Measurements from ENCODE around the gene EYS. TPM values are rescaled to one million over a fixed set of nuclear protein-coding genes. Genes with fewer than 3 reads are reported as not detected.

EYS gene
- total and polyA plus RNA-seq, 4 donors = 0.08 to 0.63 (median 0.36) TPM

GRCh38 chr6:64293298-64293697, 1413.7 kb downstream of the EYS start:
- no peaks in the 10 kb centered on the region for H3K4me1 ChIP-seq (ENCODE audit: control insufficient read depth in 4 of 4, insufficient read depth in 4 of 4, low read length in 3 of 4)
- H3K9ac ChIP-seq (ENCODE audit: low read depth in 1 of 2, low read length in 2 of 2) = no peak overlapping the region
- H3K27me3 ChIP-seq (ENCODE audit: control insufficient read depth in 4 of 4, insufficient read depth in 4 of 4, low read length in 3 of 4) = peaks cover 0 to 3% (median 0%) of the 10 kb centered on the region in 4 donors
- H3K36me3 ChIP-seq (ENCODE audit: control insufficient read depth in 4 of 4, insufficient read depth in 3 of 4, low read depth in 1 of 4, low read length in 3 of 4) = no peaks in the 10 kb centered on the region
- no peak overlapping the region for H3K4me3 ChIP-seq (ENCODE audit: low read depth in 1 of 3, low read length in 3 of 3)
- no peak overlapping the region for H3K27ac ChIP-seq (ENCODE audit: low read depth in 1 of 2, low read length in 2 of 2)
- TF ChIP-seq TAF1 (conservative IDR thresholded peaks at IDR 0.05) (no peak), FOXA2 (IDR thresholded peaks at IDR 0.05) (no peak), HNF4G (IDR thresholded peaks at IDR 0.05) (no peak), GABPA (IDR thresholded peaks at IDR 0.05 in 1 of 2, conservative IDR thresholded peaks at IDR 0.05 in 1 of 2) (no peak), EGR1 (IDR thresholded peaks at IDR 0.05; ENCODE audit: low read depth in 2 of 2) (no peak), SP1 (IDR thresholded peaks at IDR 0.05) (no peak), CTCF (IDR thresholded peaks at IDR 0.05; ENCODE audit: low read depth, low read length, missing input control) (no peak), RXRA (IDR thresholded peaks at IDR 0.05) (no peak), RAD21 (IDR thresholded peaks at IDR 0.05) (no peak), JUND (IDR thresholded peaks at IDR 0.05) (no peak), ZBTB33 (IDR thresholded peaks at IDR 0.05) (no peak), HNF4A (conservative IDR thresholded peaks at IDR 0.05) (no peak), NR2F2 (IDR thresholded peaks at IDR 0.05) (no peak), REST (IDR thresholded peaks at IDR 0.05) (no peak), YY1 (IDR thresholded peaks at IDR 0.05) (no peak), MAX (IDR thresholded peaks at IDR 0.05) (no peak), FOXA1 (IDR thresholded peaks at IDR 0.05) (no peak), ATF3 (IDR thresholded peaks at IDR 0.05) (no peak)
- no peaks in the 10 kb centered on the region for H3K9me3 ChIP-seq (ENCODE audit: control insufficient read depth in 4 of 4, low read length in 3 of 4)
- no peak for DNase-seq (ENCODE audit: low spot score)
